ENCODE data around the gene SPDYE3. TPM values are rescaled to one million over a fixed set of nuclear protein-coding genes. Genes with fewer than 3 reads are reported as not detected.

SPDYE3 gene
- total RNA-seq, 1 experiment from 2014 or later = not detected

GRCh38 chr7:100266576-100267354, 40.7 kb upstream of the SPDYE3 start (continued):
- no peak for TF ChIP-seq STAT6 (CRISPR knock-in tag; conservative IDR thresholded peaks at IDR 0.05; ENCODE audit: low read depth)

- DNase-seq (ENCODE audit: low spot score) (no peak), ATAC-seq (no peak)
- Mint-ChIP-seq H3K27ac (no peak overlapping the region), H3K27me3 (ENCODE audit: low read depth) (peaks cover 2% of the 10 kb centered on the region), H3K36me3 (no peaks in the 10 kb centered on the region), H3K9me3 (no peaks in the 10 kb centered on the region), H3K4me3 (no peak overlapping the region), H3K4me1 (peaks cover 30% of the 10 kb centered on the region)
- POLR2A ChIA-PET = interaction anchor here (0.5 kb wide), 1 partner anchor 26 kb away, joined by 3 read pairs; no protein-coding TSS in a partner anchor
- TF ChIP-seq ZNF423 (CRISPR knock-in tag; IDR thresholded peaks at IDR 0.05) = no peak
- TF ChIP-seq KAT7 (CRISPR knock-in tag; IDR thresholded peaks at IDR 0.05; ENCODE audit: borderline replicate concordance) = no peak
- no peak for TF ChIP-seq FOXK1 (CRISPR knock-in tag; IDR thresholded peaks at IDR 0.05)
- TF ChIP-seq FOXP4 (CRISPR knock-in tag; IDR thresholded peaks at IDR 0.05) = no peak
- TF ChIP-seq ZNF121 (CRISPR knock-in tag; IDR thresholded peaks at IDR 0.05) = no peak
- TF ChIP-seq ZNF263 (CRISPR knock-in tag; IDR thresholded peaks at IDR 0.05; ENCODE audit: low read depth) = no peak
- no peak for TF ChIP-seq HMGA2 (CRISPR knock-in tag; IDR thresholded peaks at IDR 0.05)
- no peak for TF ChIP-seq FOXJ3 (CRISPR knock-in tag; IDR thresholded peaks at IDR 0.05; ENCODE audit: borderline replicate concordance)
- no peak for TF ChIP-seq ATF6 (CRISPR knock-in tag; IDR thresholded peaks at IDR 0.05)
- TF ChIP-seq ZNF219 (CRISPR knock-in tag; IDR thresholded peaks at IDR 0.05; ENCODE audit: borderline replicate concordance) = no peak
- TF ChIP-seq MLX (CRISPR knock-in tag; IDR thresholded peaks at IDR 0.05) = no peak
- TF ChIP-seq FOXP1 (CRISPR knock-in tag; IDR thresholded peaks at IDR 0.05; ENCODE audit: borderline replicate concordance) = no peak
- no peak for TF ChIP-seq ATF2 (CRISPR knock-in tag; IDR thresholded peaks at IDR 0.05; ENCODE audit: borderline replicate concordance, low read depth)
- TF ChIP-seq ZNF138 (CRISPR knock-in tag; conservative IDR thresholded peaks at IDR 0.05) = no peak
- no peak for TF ChIP-seq ERG (CRISPR knock-in tag; IDR thresholded peaks at IDR 0.05)
- TF ChIP-seq NFYB (CRISPR knock-in tag; conservative IDR thresholded peaks at IDR 0.05; ENCODE audit: low read depth) = no peak
- no peak for TF ChIP-seq NR3C1 (CRISPR knock-in tag; conservative IDR thresholded peaks at IDR 0.05; ENCODE audit: low read depth)
- no peak for TF ChIP-seq AFF4 (CRISPR knock-in tag; IDR thresholded peaks at IDR 0.05; ENCODE audit: borderline replicate concordance)
- no peak for TF ChIP-seq CREB1 (CRISPR knock-in tag; IDR thresholded peaks at IDR 0.05)
- CTCF ChIA-PET = no interaction called here
Observed at GRCh38 chr7:100267648-100268047, 39.9 kb upstream of the SPDYE3 start.
